T-cell (primary cell): ENCODE results near the gene OSBP2. TPM values are rescaled to one million over a fixed set of nuclear protein-coding genes. Genes with fewer than 3 reads are reported as not detected.
A peak's percentile ranks its signal among the peaks of the same experiment; 100 is the strongest.

ENCODE experiments used
- ATAC-seq, 4 experiments: fragments of 200-7000 bp in 3 of 4; fragments of 150-1000 bp in 1 of 4; cut with Tn5 transposase; replicated peaks in 1 of 4; 1 replicate in 3 of 4; 2 replicates in 1 of 4; pipeline ENCODE4 v1.10.0; 2021; ENCODE audit warnings: moderate library complexity in 3 of 4, mild to moderate bottlenecking in 2 of 4, moderate number of reproducible peaks in 1 of 4
- CTCF ChIA-PET, 2 donors: fragments of 300-600 bp; sonication (Branson Sonifier 250); formaldehyde crosslinking; loops; one replicate each; lab custom pipeline; 2022; ENCODE audit warnings: antibody characterized with exemption in 2 of 2; lab: Charles Lee
- POLR2A ChIA-PET, 2 donors: fragments of 300-600 bp; sonication (Branson Sonifier 250); formaldehyde crosslinking; loops; one replicate each; lab custom pipeline; 2022; ENCODE audit warnings: antibody characterized with exemption in 2 of 2; lab: Charles Lee
- DNase-seq, 35 experiments: peaks; one replicate each; pipeline versions ENCODE4 v3.0.0 to v3.0.0-alpha.2; 2013 to 2023
- H3K27ac ChIP-seq: one replicate; pipeline ENCODE4 v1.5.1; 2013; ENCODE audit warnings: low read length
- H3K27me3 ChIP-seq, 2 experiments: replicated peaks in 1 of 2; 1 replicate in 1 of 2; 2 replicates in 1 of 2; pipeline versions ENCODE4 v1.6.1 to v1.7.0; 2013; ENCODE audit warnings: low read length in 1 of 2, mixed read lengths in 1 of 2; ENCODE audit not compliant: control insufficient read depth in 2 of 2, insufficient read depth in 2 of 2; ENCODE audit errors: extremely low read depth in 1 of 2
- H3K36me3 ChIP-seq, 2 donors: 1 replicate in 1 of 2; 2 replicates in 1 of 2; pipeline versions ENCODE4 v1.6.1 to v1.7.0; 2013; ENCODE audit warnings: low read length in 1 of 2; ENCODE audit not compliant: control insufficient read depth in 2 of 2, insufficient read depth in 1 of 2; ENCODE audit errors: extremely low read depth in 1 of 2
- H3K4me1 ChIP-seq, 2 experiments: 1 replicate in 1 of 2; 2 replicates in 1 of 2; pipeline versions ENCODE4 v1.6.1 to v1.7.0; 2013; ENCODE audit warnings: low read length in 2 of 2, mixed read lengths in 1 of 2; ENCODE audit not compliant: insufficient read depth in 2 of 2, control insufficient read depth in 1 of 2; ENCODE audit errors: extremely low read depth in 1 of 2
- H3K4me3 ChIP-seq, 2 donors: 1 replicate in 1 of 2; 2 replicates in 1 of 2; pipeline versions ENCODE4 v1.5.1 to v1.7.0; 2013; ENCODE audit warnings: mild to moderate bottlenecking in 2 of 2, low read length in 1 of 2, moderate library complexity in 1 of 2; ENCODE audit not compliant: control insufficient read depth in 1 of 2; ENCODE audit errors: extremely low read depth in 1 of 2
- H3K9me3 ChIP-seq: 2 replicates; pipeline ENCODE4 v1.7.0; 2013
- H3K27ac Mint-ChIP-seq, 2 donors: one replicate each; pipeline ENCODE4 v1.8.0; 2020 to 2021; ENCODE audit warnings: mild to moderate bottlenecking in 2 of 2, mixed read lengths in 2 of 2
- H3K27me3 Mint-ChIP-seq, 2 donors: one replicate each; pipeline ENCODE4 v1.8.0; 2021 to 2022; ENCODE audit warnings: mixed read lengths in 2 of 2
- H3K36me3 Mint-ChIP-seq: one replicate; pipeline ENCODE4 v1.8.0; 2021; ENCODE audit warnings: mixed read lengths
- H3K4me1 Mint-ChIP-seq, 3 donors: one replicate each; pipeline ENCODE4 v1.8.0; 2020 to 2022; ENCODE audit warnings: mixed read lengths in 3 of 3, mild to moderate bottlenecking in 1 of 3
- H3K4me3 Mint-ChIP-seq, 3 donors: one replicate each; pipeline ENCODE4 v1.8.0; 2020 to 2022; ENCODE audit warnings: mild to moderate bottlenecking in 3 of 3, mixed read lengths in 3 of 3, moderate library complexity in 3 of 3
- H3K9me3 Mint-ChIP-seq, 3 donors: one replicate each; pipeline ENCODE4 v1.8.0; 2020 to 2022; ENCODE audit warnings: mixed read lengths in 3 of 3
- WGBS: methylation state at CpG from one replicate; pipeline ENCODE4 v1.1.5; 2013; ENCODE audit warnings: missing lambda C conversion rate; ENCODE audit not compliant: insufficient coverage; 5-methylcytosine and 5-hydroxymethylcytosine counted together
- total RNA-seq, 35 experiments: library from RNA in 6 of 35; stranded (reverse) in 6 of 35; fragments of 120-200 nt in 1 of 35; gene quantifications; one replicate each; pipeline versions ENCODE4 v1.2.1 to v1.2.4 and lab custom pipeline; 2013 to 2026

Gene OSBP2
- total RNA-seq, 5 donors from 2014 or later (not counting 1 experiment from before 2014, with no cell fraction given) = 1.6 to 2.8 (median 2.1) TPM

DNA sequence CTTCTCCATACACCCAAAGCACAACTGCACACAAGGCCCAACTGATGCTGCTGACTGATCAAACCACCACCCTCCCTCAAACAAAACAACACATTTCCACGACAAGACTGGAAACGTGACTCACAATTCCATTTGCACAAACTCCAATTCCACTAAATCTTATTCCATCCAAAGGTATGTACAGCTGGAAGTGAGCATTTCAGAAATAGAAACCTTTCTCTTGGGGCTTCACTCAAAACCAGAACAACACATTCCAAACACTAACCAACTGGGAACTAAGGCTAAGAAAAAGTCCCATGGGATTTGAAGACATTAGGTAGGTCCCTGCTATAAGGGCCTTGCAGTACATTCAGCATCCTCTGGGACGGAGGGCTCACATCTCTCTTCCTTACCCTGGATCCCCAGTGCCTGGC, 254.3 kb downstream of the OSBP2 start:
- H3K36me3 ChIP-seq = peaks cover 9 to 71% of the 10 kb centered on the region in 2 donors
- H3K36me3 Mint-ChIP-seq = peaks cover 60% of the 10 kb centered on the region
- no peaks in the 10 kb centered on the region for H3K27me3 Mint-ChIP-seq
- H3K4me3 ChIP-seq = no peak overlapping the region
- no peaks in the 10 kb centered on the region for H3K9me3 ChIP-seq
- H3K4me3 Mint-ChIP-seq = no peak overlapping the region
- peaks cover 57 to 69% (median 66%) of the 10 kb centered on the region in 3 donors for H3K4me1 Mint-ChIP-seq
- H3K27ac Mint-ChIP-seq = no peak overlapping the region
- H3K9me3 Mint-ChIP-seq = no peaks in the 10 kb centered on the region
- POLR2A ChIA-PET = no interaction called here
- H3K27me3 ChIP-seq = no peaks in the 10 kb centered on the region
- no peak for ATAC-seq
- 89% methylated on average over 3 of the region's 3 CpGs for WGBS
- peaks cover 21 to 26% of the 10 kb centered on the region in 2 experiments for H3K4me1 ChIP-seq
- DNase-seq = no peak
- no peak overlapping the region for H3K27ac ChIP-seq
- CTCF ChIA-PET = interaction anchor here in 1 of 2 donors (0.6 kb wide), 1 partner anchor 288 kb away, joined by 3 read pairs; no protein-coding TSS in a partner anchor

DNA sequence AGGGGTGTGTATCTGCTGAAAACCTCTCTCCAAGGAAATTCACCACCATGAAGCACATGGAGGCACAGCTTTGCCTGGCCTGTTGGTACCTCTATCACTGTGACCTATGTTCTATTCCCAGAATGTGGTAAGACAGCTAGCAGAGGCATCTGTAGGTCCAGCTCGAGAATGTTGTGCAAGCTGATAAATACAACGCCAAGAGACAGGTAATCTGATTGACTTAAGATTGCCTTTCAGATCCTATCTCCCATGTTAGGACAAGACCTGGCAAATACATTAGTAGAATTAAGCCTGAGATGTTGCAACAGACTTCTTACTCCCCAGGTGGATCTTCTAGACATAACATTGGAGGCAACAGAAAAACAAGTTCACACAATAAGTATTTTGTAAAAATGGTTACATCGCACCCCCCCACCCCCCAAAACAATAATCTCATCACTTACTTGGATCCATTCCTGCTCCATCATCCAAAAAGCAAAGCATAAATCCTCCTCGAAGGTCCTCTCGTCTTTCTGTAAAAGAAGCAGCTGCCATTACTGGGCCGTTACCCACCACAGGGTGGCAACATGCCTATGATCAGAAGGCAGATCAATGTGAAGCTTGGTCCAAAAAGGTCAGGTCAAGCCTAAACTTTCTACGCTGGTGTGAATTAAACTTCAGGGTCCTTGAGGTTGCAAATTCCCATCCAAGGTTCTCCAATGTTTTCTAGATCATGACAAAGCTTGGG, 255.4 kb downstream of the OSBP2 start:
- Mint-ChIP-seq H3K4me1 (peaks cover 55 to 66% (median 59%) of the 10 kb centered on the region in 3 donors), H3K27me3 (no peaks in the 10 kb centered on the region), H3K4me3 (no peak overlapping the region), H3K36me3 (peaks cover 54% of the 10 kb centered on the region), H3K27ac (no peak overlapping the region), H3K9me3 (no peaks in the 10 kb centered on the region)
- peaks cover 6 to 60% of the 10 kb centered on the region in 2 donors for H3K36me3 ChIP-seq
- DNase-seq (no peak), ATAC-seq (no peak)
- H3K4me3 ChIP-seq = no peak overlapping the region
- ChIA-PET CTCF (interaction anchor here in 1 of 2 donors (1.2 kb wide), 1 partner anchor 18 kb away, joined by 4 read pairs; no protein-coding TSS in a partner anchor), POLR2A (interaction anchor here in 1 of 2 donors (0.8 kb wide), 1 partner anchor 301 kb away, joined by 3 read pairs; no protein-coding TSS in a partner anchor)
- H3K9me3 ChIP-seq = no peaks in the 10 kb centered on the region
- H3K27me3 ChIP-seq = no peaks in the 10 kb centered on the region
- WGBS = 98% methylated on average over 6 of the region's 7 CpGs
- H3K4me1 ChIP-seq = peaks cover 17 to 32% of the 10 kb centered on the region in 2 experiments
- H3K27ac ChIP-seq = no peak overlapping the region

DNA sequence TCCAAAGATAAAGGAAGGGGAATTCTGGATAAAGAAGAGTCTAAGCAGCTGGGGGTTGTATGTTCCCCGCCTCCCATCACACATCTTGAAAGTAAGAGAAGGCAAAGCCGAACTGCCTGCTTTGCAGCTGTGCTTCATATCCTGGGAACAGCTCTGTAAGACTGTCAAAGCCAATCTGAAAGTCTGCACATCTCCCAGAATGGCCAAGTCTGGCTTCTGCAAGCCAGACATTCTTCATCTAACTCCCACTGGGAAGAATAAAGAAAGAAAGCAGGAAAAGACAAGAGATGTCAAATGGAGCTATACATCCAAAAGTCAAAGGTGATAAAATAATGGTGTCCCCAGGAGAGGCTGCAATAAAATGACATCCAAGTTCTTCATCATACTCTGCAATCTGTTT, 258.5 kb downstream of the OSBP2 start:
- Mint-ChIP-seq H3K4me1 (peaks cover 69 to 76% (median 69%) of the 10 kb centered on the region in 3 donors), H3K27me3 (no peaks in the 10 kb centered on the region), H3K36me3 (peaks cover 44% of the 10 kb centered on the region), H3K9me3 (no peaks in the 10 kb centered on the region), H3K27ac (peak overlapping the region in 1 of 2 donors; percentile 46), H3K4me3 (peak overlapping the region in 1 of 3 donors; percentile 59)
- no peak for DNase-seq
- peaks cover 23 to 39% of the 10 kb centered on the region in 2 experiments for H3K4me1 ChIP-seq
- POLR2A ChIA-PET = interaction anchor here in 1 of 2 donors (0.8 kb wide), 1 partner anchor 15 kb away, joined by 3 read pairs; no protein-coding TSS in a partner anchor
- peaks cover 4 to 45% of the 10 kb centered on the region in 2 donors for H3K36me3 ChIP-seq
- no peak overlapping the region for H3K4me3 ChIP-seq
- no peak for ATAC-seq
- H3K9me3 ChIP-seq = no peaks in the 10 kb centered on the region
- no peaks in the 10 kb centered on the region for H3K27me3 ChIP-seq
- CTCF ChIA-PET = interaction anchor here in 1 of 2 donors (1.0 kb wide), 1 partner anchor 33 kb away, joined by 4 read pairs; no protein-coding TSS in a partner anchor
- no CpG with 5 or more reads among the region's 2 CpGs for WGBS
- no peak overlapping the region for H3K27ac ChIP-seq

DNA sequence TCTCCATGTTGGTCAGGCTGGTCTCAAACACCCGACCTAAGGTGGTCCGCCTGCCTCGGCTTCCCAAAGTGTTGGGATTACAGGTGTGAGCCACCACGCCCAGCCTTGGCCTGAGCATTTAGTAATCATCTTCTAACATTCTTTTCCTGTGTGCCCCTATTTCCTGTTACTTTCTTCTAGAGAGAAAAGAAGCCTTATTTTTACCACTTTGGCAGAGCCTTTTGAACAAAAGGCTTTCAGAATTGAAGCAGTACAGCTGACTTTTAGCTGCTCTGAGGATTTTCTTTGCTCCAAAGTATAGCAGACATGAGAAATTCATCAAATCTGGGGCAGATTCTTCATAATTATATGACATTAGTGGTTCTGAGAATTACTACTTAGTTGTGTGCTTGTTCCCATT, 260.5 kb downstream of the OSBP2 start:
- Histone ChIP-seq H3K36me3 (peaks cover 0 to 27% of the 10 kb centered on the region in 2 donors), H3K27ac (no peak overlapping the region), H3K4me3 (no peak overlapping the region), H3K4me1 (peaks cover 20 to 35% of the 10 kb centered on the region in 2 experiments), H3K27me3 (no peaks in the 10 kb centered on the region), H3K9me3 (no peaks in the 10 kb centered on the region)
- peak in 3 of 4 experiments; percentile 66 to 69 (median 68) for ATAC-seq
- Mint-ChIP-seq H3K9me3 (no peaks in the 10 kb centered on the region), H3K27me3 (no peaks in the 10 kb centered on the region), H3K36me3 (peaks cover 32% of the 10 kb centered on the region), H3K4me1 (peaks cover 77 to 82% (median 79%) of the 10 kb centered on the region in 3 donors), H3K4me3 (peak overlapping the region in 2 of 3 donors; percentile 28 to 80), H3K27ac (peak overlapping the region; percentile 85 to 86)
- CTCF ChIA-PET = interaction anchor here in 1 of 2 donors (1.0 kb wide), 1 partner anchor 9 kb away, joined by 4 read pairs; no protein-coding TSS in a partner anchor
- POLR2A ChIA-PET = interaction anchor here in 1 of 2 donors (1.0 kb wide), 1 partner anchor 14 kb away, joined by 5 read pairs; the partner anchor contains the start of genes MORC2 and TUG1
- no peak for DNase-seq
- no CpG with 5 or more reads among the region's 4 CpGs for WGBS

Other genes starting within 250 kb of the OSBP2 start
- not detected for gene SEC14L3, start 222.9 kb upstream of the OSBP2 start, total RNA-seq
- gene SEC14L4, start 189.2 kb upstream of the OSBP2 start, total RNA-seq = under 1 TPM in 1 of 5 donors, not detected in 4; 0.10 TPM
- gene SEC14L6, start 148.1 kb upstream of the OSBP2 start, total RNA-seq = under 1 TPM in 1 of 5 donors, not detected in 4; 0.13 TPM
- 1 to 10 TPM in 3 of 5 donors, not detected in 2; 1.1 to 1.5 (median 1.5) TPM for gene GAL3ST1, start 120.2 kb upstream of the OSBP2 start, total RNA-seq
- gene PES1, start 103.0 kb upstream of the OSBP2 start, total RNA-seq = 10 to 100 TPM; 36.0 to 66.2 (median 63.1) TPM
- under 1 TPM; 0.26 to 0.65 (median 0.57) TPM for gene TCN2, start 87.7 kb upstream of the OSBP2 start, total RNA-seq
- gene SLC35E4, start 59.1 kb upstream of the OSBP2 start, total RNA-seq = 1 to 10 TPM; 2.9 to 4.8 (median 3.5) TPM
- gene DUSP18, start 27.0 kb upstream of the OSBP2 start, total RNA-seq = 10 to 100 TPM in 3 of 5 donors, 1 to 10 TPM in 2; 9.4 to 19.4 (median 18.8) TPM